HCT116 (cell line): ENCODE results near the gene SEPTIN3. TPM values are rescaled to one million over a fixed set of nuclear protein-coding genes. Genes with fewer than 3 reads are reported as not detected.

Source experiments
- ATAC-seq: fragments of 200-7000 bp; cut with Tn5 transposase; 2 replicates; pipeline ENCODE4 v1.9.1; 2020; ENCODE audit warnings: mild to moderate bottlenecking, moderate library complexity
- BruUV-seq: library from RNA; stranded (reverse); fragments of 400-500 nt; replicated peaks from 2 replicates; lab custom pipeline; 2021; lab: Mats Ljungman, UMichigan
- CTCF ChIA-PET: fragments of 300-600 bp; sonication (Branson Sonifier 250); formaldehyde crosslinking; loops from one replicate; lab custom pipeline; 2021; ENCODE audit warnings: antibody characterized with exemption; lab: Charles Lee
- POLR2A ChIA-PET: fragments of 300-600, 350-600 bp; sonication (Branson Sonifier 250); formaldehyde crosslinking; loops from one replicate; lab custom pipeline; 2021; ENCODE audit warnings: antibody characterized with exemption; lab: Charles Lee
- RAD21 ChIA-PET, 2 experiments: fragments of 300-600 bp; sonication (Branson Sonifier 250); formaldehyde crosslinking; loops; one replicate each; lab custom pipeline; 2023; ENCODE audit warnings: low total read pairs in 2 of 2; ENCODE audit not compliant: uncharacterized antibody in 2 of 2, unreplicated experiment in 2 of 2, low non-redundant PET in 1 of 2; lab: Charles Lee
- DNase-seq: peaks from one replicate; pipeline ENCODE4 v3.0.0-alpha.2; 2010; ENCODE audit warnings: low read depth, low spot score
- H2AFZ ChIP-seq: fragments of 200-600 bp; shearing (Covaris generic), sonication (generic); 2 replicates; pipeline ENCODE4 v1.6.1; 2017; ENCODE audit warnings: low read depth, mixed run types, mixed read lengths, antibody characterized with exemption, low read length; ENCODE audit not compliant: poor library complexity, severe bottlenecking
- H3K27ac ChIP-seq: 2 replicates; pipeline ENCODE4 v1.5.1; 2012; ENCODE audit warnings: low read depth, low read length
- H3K27me3 ChIP-seq: fragments of 200-600 bp; sonication (generic); 2 replicates; pipeline ENCODE4 v1.6.1; 2016; ENCODE audit warnings: mixed run types, low read length, mixed read lengths; ENCODE audit not compliant: insufficient read depth
- H3K36me3 ChIP-seq, 2 experiments: fragments of 200-500 bp in 1 of 2; fragments of 200-600 bp in 1 of 2; sonication (Bioruptor generic) in 1 of 2; sonication (generic) in 1 of 2; 2 replicates each; pipeline versions ENCODE4 v1.5.1 to v1.6.1; 2014 to 2016; ENCODE audit warnings: low read length in 2 of 2, inconsistent platforms in 1 of 2, mixed read lengths in 1 of 2, mixed run types in 1 of 2; ENCODE audit not compliant: insufficient read depth in 2 of 2, control insufficient read depth in 1 of 2
- H3K4me1 ChIP-seq, 2 experiments: fragments of 200-600 bp in 1 of 2; sonication (generic) in 1 of 2; 2 replicates each; pipeline versions ENCODE4 v1.5.1 to v1.6.1; 2012 to 2017; ENCODE audit warnings: low read length in 2 of 2, inconsistent platforms in 1 of 2, mild to moderate bottlenecking in 1 of 2, mixed read lengths in 1 of 2, mixed run types in 1 of 2, moderate library complexity in 1 of 2; ENCODE audit not compliant: insufficient read depth in 2 of 2, control insufficient read depth in 1 of 2
- H3K4me2 ChIP-seq: fragments of 200-600 bp; sonication (generic); 2 replicates; pipeline ENCODE4 v1.6.1; 2017; ENCODE audit warnings: mixed run types, low read length, mixed read lengths
- H3K4me3 ChIP-seq, 2 experiments: fragments of 200-600 bp in 1 of 2; sonication (generic) in 1 of 2; replicated peaks in 1 of 2; 2 replicates each; pipeline ENCODE4 v1.5.1; 2011 to 2016; ENCODE audit warnings: low read length in 2 of 2, control low read depth in 1 of 2, low read depth in 1 of 2, mild to moderate bottlenecking in 1 of 2, mixed read lengths in 1 of 2, mixed run types in 1 of 2
- H3K79me2 ChIP-seq: fragments of 200-600 bp; sonication (generic); 2 replicates; pipeline ENCODE4 v1.6.1; 2017; ENCODE audit warnings: mild to moderate bottlenecking, mixed run types, low read length, moderate library complexity, mixed read lengths; ENCODE audit not compliant: insufficient read depth
- H3K9ac ChIP-seq: fragments of 200-600 bp; sonication (generic); 2 replicates; pipeline ENCODE4 v1.6.1; 2016; ENCODE audit warnings: low read length, mixed read lengths
- H3K9me2 ChIP-seq: fragments of 200-600 bp; sonication (generic), shearing (Covaris generic); 2 replicates; pipeline ENCODE4 v1.6.1; 2017; ENCODE audit warnings: mixed run types, mild to moderate bottlenecking, moderate library complexity; ENCODE audit not compliant: insufficient read depth
- H3K9me3 ChIP-seq, 2 experiments: fragments of 200-500 bp in 1 of 2; fragments of 200-600 bp in 1 of 2; sonication (Bioruptor generic) in 1 of 2; sonication (generic) in 1 of 2; 2 replicates each; pipeline ENCODE4 v1.6.1; 2014 to 2017; ENCODE audit warnings: low read length in 2 of 2, mixed read lengths in 2 of 2, inconsistent platforms in 1 of 2, low read depth in 1 of 2, mild to moderate bottlenecking in 1 of 2, mixed run types in 1 of 2, moderate library complexity in 1 of 2; ENCODE audit not compliant: control insufficient read depth in 1 of 2, insufficient read depth in 1 of 2
- H4K20me1 ChIP-seq: fragments of 200-600 bp; sonication (generic), shearing (Covaris generic); 2 replicates; pipeline ENCODE4 v1.6.1; 2017; ENCODE audit warnings: mixed run types, mild to moderate bottlenecking, moderate library complexity; ENCODE audit not compliant: insufficient read depth
- ATF3 ChIP-seq: IDR thresholded peaks from 2 replicates; pipeline ENCODE4 v1.6.1; 2012
- CBX3 ChIP-seq: IDR thresholded peaks from 2 replicates; pipeline ENCODE4 v1.6.1; 2012; ENCODE audit warnings: low read depth
- EGR1 ChIP-seq: IDR thresholded peaks from 2 replicates; pipeline ENCODE4 v1.6.1; 2012; ENCODE audit warnings: low read depth
- ELF1 ChIP-seq: IDR thresholded peaks from 2 replicates; pipeline ENCODE4 v1.6.1; 2012; ENCODE audit warnings: low read depth, borderline replicate concordance
- EZH2 ChIP-seq: fragments of 200-600 bp; sonication (generic); IDR thresholded peaks from 2 replicates; pipeline ENCODE4 v1.6.1; 2017; ENCODE audit warnings: antibody characterized with exemption, mixed run types
- EZH2phosphoT487 ChIP-seq: fragments of 200-600 bp; IDR thresholded peaks from 2 replicates; pipeline ENCODE4 v1.6.1; 2018; ENCODE audit warnings: antibody characterized with exemption, borderline replicate concordance
- JUND ChIP-seq: IDR thresholded peaks from 2 replicates; pipeline ENCODE4 v1.6.1; 2012
- POLR2A ChIP-seq: IDR thresholded peaks from 2 replicates; pipeline ENCODE4 v1.7.0; 2011; ENCODE audit warnings: borderline replicate concordance; ENCODE audit not compliant: insufficient read depth, insufficient read length; ENCODE audit errors: extremely low read depth
- SIN3A ChIP-seq: IDR thresholded peaks from 2 replicates; pipeline ENCODE4 v1.6.1; 2012; ENCODE audit warnings: low read depth
- SP1 ChIP-seq: IDR thresholded peaks from 2 replicates; pipeline ENCODE4 v1.6.1; 2012; ENCODE audit warnings: low read depth
- SRF ChIP-seq: IDR thresholded peaks from 2 replicates; pipeline ENCODE4 v1.6.1; 2012; ENCODE audit warnings: low read depth
- YY1 ChIP-seq: IDR thresholded peaks from 2 replicates; pipeline ENCODE4 v1.6.1; 2011; ENCODE audit warnings: low read length, low read depth, moderate library complexity, mild to moderate bottlenecking; ENCODE audit not compliant: insufficient replicate concordance; ENCODE audit errors: extremely low read depth
- ZFX ChIP-seq: fragments of 450-650 bp; IDR thresholded peaks from 2 replicates; pipeline ENCODE4 v1.6.1; 2017
- intact Hi-C: fragments of 100-400 bp; cut with micrococcal nuclease; formaldehyde crosslinking; loops from 2 replicates; pipeline ENCODE4 v1.10.0; 2022
- total RNA-seq: library from RNA; stranded (reverse); gene quantifications from one replicate; pipeline ENCODE4 v1.2.1, GENCODE V29; 2021; ENCODE audit not compliant: unreplicated experiment
- TF ChIP-seq, protein P1 (sequence below), 3 experiments: fragments of 200-600 bp in 1 of 3; sonication (generic) in 1 of 3; IDR thresholded peaks in 2 of 3; conservative IDR thresholded peaks in 1 of 3; 2 replicates each; pipeline ENCODE4 v1.5.1; 2012 to 2017; ENCODE audit warnings: low read depth in 2 of 3, low read length in 2 of 3, antibody characterized with exemption in 1 of 3, borderline replicate concordance in 1 of 3, control low read depth in 1 of 3, mild to moderate bottlenecking in 1 of 3, mixed read lengths in 1 of 3, mixed run types in 1 of 3, moderate library complexity in 1 of 3; ENCODE audit not compliant: insufficient read depth in 1 of 3
- TF ChIP-seq, protein P2 (sequence below): IDR thresholded peaks from 2 replicates; pipeline ENCODE4 v1.6.1; 2011; ENCODE audit warnings: mild to moderate bottlenecking, low read length, moderate library complexity; ENCODE audit not compliant: insufficient replicate concordance; ENCODE audit errors: extremely low read depth

The SEPTIN3 gene
- total RNA-seq, 1 experiment from 2014 or later: 9.3 TPM

DNA sequence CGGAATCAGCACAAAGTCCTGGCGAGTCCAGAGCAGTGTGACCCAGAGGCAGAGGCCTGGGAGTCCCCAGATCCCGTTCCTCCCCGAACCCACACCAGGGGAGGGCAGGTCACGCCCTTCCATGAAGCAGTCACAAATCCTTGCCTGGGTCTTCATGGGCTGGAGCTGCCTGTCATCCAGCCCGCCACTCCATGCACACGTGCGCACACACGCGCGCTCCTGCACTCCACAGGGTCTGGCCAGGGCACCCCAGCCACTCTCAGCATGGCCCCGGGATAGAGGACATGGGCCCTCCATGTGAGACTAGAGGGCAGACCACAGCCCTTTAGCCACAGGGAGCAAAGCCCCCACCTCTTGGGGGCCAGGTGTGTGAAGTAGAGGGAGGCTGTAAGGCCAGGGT lies 36.9 kb upstream of the SEPTIN3 start (continued):
- TF ChIP-seq SIN3A (no peak), SP1 (no peak), EGR1 (no peak), YY1 (no peak), CBX3 (no peak), JUND (no peak), SRF (no peak)
- TF ChIP-seq, protein P1, sequence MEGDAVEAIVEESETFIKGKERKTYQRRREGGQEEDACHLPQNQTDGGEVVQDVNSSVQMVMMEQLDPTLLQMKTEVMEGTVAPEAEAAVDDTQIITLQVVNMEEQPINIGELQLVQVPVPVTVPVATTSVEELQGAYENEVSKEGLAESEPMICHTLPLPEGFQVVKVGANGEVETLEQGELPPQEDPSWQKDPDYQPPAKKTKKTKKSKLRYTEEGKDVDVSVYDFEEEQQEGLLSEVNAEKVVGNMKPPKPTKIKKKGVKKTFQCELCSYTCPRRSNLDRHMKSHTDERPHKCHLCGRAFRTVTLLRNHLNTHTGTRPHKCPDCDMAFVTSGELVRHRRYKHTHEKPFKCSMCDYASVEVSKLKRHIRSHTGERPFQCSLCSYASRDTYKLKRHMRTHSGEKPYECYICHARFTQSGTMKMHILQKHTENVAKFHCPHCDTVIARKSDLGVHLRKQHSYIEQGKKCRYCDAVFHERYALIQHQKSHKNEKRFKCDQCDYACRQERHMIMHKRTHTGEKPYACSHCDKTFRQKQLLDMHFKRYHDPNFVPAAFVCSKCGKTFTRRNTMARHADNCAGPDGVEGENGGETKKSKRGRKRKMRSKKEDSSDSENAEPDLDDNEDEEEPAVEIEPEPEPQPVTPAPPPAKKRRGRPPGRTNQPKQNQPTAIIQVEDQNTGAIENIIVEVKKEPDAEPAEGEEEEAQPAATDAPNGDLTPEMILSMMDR (IDR thresholded peaks at IDR 0.05 in 2 of 3, conservative IDR thresholded peaks at IDR 0.05 in 1 of 3; ENCODE audit: borderline replicate concordance in 1 of 3, insufficient read depth in 1 of 3, low read depth in 2 of 3, low read length in 2 of 3): no peak
- TF ChIP-seq, protein P2, sequence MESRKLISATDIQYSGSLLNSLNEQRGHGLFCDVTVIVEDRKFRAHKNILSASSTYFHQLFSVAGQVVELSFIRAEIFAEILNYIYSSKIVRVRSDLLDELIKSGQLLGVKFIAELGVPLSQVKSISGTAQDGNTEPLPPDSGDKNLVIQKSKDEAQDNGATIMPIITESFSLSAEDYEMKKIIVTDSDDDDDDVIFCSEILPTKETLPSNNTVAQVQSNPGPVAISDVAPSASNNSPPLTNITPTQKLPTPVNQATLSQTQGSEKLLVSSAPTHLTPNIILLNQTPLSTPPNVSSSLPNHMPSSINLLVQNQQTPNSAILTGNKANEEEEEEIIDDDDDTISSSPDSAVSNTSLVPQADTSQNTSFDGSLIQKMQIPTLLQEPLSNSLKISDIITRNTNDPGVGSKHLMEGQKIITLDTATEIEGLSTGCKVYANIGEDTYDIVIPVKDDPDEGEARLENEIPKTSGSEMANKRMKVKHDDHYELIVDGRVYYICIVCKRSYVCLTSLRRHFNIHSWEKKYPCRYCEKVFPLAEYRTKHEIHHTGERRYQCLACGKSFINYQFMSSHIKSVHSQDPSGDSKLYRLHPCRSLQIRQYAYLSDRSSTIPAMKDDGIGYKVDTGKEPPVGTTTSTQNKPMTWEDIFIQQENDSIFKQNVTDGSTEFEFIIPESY: no peak

DNA sequence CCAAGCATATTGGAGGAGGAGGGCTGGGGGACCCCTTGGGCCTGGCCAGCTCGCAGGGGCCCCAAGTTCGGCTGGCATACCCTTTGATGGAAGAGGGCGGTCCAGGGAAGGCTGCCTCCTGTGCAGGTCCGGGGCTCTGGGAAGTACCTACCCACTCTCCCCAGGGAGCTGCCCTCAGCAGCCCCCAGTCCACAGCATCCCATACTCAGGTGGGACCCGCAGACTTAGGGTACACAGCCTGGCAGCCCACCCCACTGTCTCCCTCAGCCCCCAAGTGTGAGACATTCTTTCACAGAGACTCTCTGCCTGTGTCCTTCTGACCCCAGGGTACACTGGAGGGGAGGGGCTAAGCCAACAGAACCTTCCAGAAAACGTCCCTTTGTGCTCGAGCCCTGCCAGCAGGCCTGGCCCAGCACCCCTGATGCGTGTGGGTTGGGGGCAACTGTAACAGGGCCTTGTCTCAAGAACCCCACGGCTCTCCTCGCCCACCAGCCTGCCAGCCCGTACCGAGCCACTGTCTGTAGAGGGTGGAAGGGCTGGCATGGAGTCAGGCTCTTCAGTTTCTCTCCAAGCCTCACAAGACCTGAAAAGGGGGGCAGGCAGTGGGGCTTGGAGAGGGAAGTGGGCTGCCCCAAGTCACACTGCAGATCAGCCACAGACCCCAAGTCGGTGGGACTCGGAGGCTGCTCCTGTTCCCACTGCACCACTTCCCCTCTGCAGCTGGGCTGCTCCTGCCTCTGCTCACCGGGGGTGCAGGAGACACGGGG lies 35.6 kb upstream of the SEPTIN3 start:
- BruUV-seq: no TSS peak
- H3K4me3 ChIP-seq: no peak overlapping the region

More for the DNA sequence above, 35.6 kb upstream of the SEPTIN3 start:
- H4K20me1 ChIP-seq: no peaks in the 10 kb centered on the region
- ChIA-PET CTCF (no interaction called here), RAD21 (no interaction called here), POLR2A (no interaction called here)
- intact Hi-C loops: no loop called here
- H3K36me3 ChIP-seq: peaks cover 0 to 17% of the 10 kb centered on the region in 2 experiments; a peak in 2 of 4 replicates
- H3K27me3 ChIP-seq: no peaks in the 10 kb centered on the region
- no peaks in the 10 kb centered on the region for H3K9me2 ChIP-seq
- H3K4me2 ChIP-seq: no peak overlapping the region
- H3K4me1 ChIP-seq: no peaks in the 10 kb centered on the region
- H3K9ac ChIP-seq: no peak overlapping the region
- TF ChIP-seq ELF1 (no peak), SRF (no peak), EZH2phosphoT487 (no peak), EZH2 (no peak), POLR2A (no peak), ATF3 (no peak), ZFX (no peak), JUND (no peak), YY1 (no peak), EGR1 (no peak)
- TF ChIP-seq, protein P1 (IDR thresholded peaks at IDR 0.05 in 2 of 3, conservative IDR thresholded peaks at IDR 0.05 in 1 of 3; ENCODE audit: borderline replicate concordance in 1 of 3, insufficient read depth in 1 of 3, low read depth in 2 of 3, low read length in 2 of 3): no peak
- H2AFZ ChIP-seq: no peak overlapping the region
- H3K27ac ChIP-seq: no peak overlapping the region
- no peak for DNase-seq
- H3K79me2 ChIP-seq: peaks cover 2% of the 10 kb centered on the region; the same call in 1 of the 2 replicates
- no peaks in the 10 kb centered on the region for H3K9me3 ChIP-seq
- ATAC-seq: 0 out of 2 replicates have a peak, but pooled peaks have one; percentile 5
